GM18508 (cell line): ENCODE measurements around the gene CIPC.

ENCODE experiments used
- ATAC-seq: cut with Tn5 transposase; IDR thresholded peaks from one replicate; pipeline ENCODE4 v1.9.1; 2021; ENCODE audit warnings: moderate number of reproducible peaks; ENCODE audit not compliant: insufficient read depth, unreplicated experiment

CIPC gene

GRCh38 chr14:77099425-77100167 lies 1.5 kb downstream of the CIPC start:
- ATAC-seq: no peak

- ATAC-seq: no peak
These were observed 2.9 kb downstream of the CIPC start for GRCh38 chr14:77100961-77101360.

GRCh38 chr14:77102154-77102553 lies 4.1 kb downstream of the CIPC start:
- ATAC-seq: no peak

- no peak for ATAC-seq
These were observed 5.4 kb downstream of the CIPC start for GRCh38 chr14:77103475-77103874.

GRCh38 chr14:77103951-77104350 lies 5.9 kb downstream of the CIPC start:
- ATAC-seq: no peak

- ATAC-seq: no peak
These were observed 6.3 kb downstream of the CIPC start for GRCh38 chr14:77104393-77104792.

GRCh38 chr14:77105145-77105939 lies 7.3 kb downstream of the CIPC start:
- ATAC-seq: no peak

GRCh38 chr14:77106666-77107065 lies 8.6 kb downstream of the CIPC start:
- no peak for ATAC-seq

GRCh38 chr14:77107228-77107627 lies 9.2 kb downstream of the CIPC start:
- ATAC-seq: no peak

- ATAC-seq: no peak
These were observed 10.7 kb downstream of the CIPC start for GRCh38 chr14:77108753-77109152.

- no peak for ATAC-seq
These were observed 11.6 kb downstream of the CIPC start for GRCh38 chr14:77109656-77110055.

- no peak for ATAC-seq
These were observed 12.2 kb downstream of the CIPC start for GRCh38 chr14:77110286-77110685.

GRCh38 chr14:77111021-77111420 lies 13.0 kb downstream of the CIPC start:
- no peak for ATAC-seq

GRCh38 chr14:77113644-77114043 lies 15.6 kb downstream of the CIPC start:
- no peak for ATAC-seq

GRCh38 chr14:77114609-77115008 lies 16.6 kb downstream of the CIPC start:
- ATAC-seq: no peak

GRCh38 chr14:77116172-77116817 lies 18.2 kb downstream of the CIPC start:
- no peak for ATAC-seq

- ATAC-seq: no peak
These were observed 21.8 kb downstream of the CIPC start for GRCh38 chr14:77119851-77120250.

- peak; percentile 70 for ATAC-seq
These were observed 23.0 kb downstream of the CIPC start for GRCh38 chr14:77120771-77121743.

GRCh38 chr14:77122526-77123125 lies 24.6 kb downstream of the CIPC start:
- no peak for ATAC-seq
